Measurements from ENCODE around the gene WDR41.
"Not testable (repeated sequence)": the region's sequence is repeated elsewhere in the genome, so short reads cannot be mapped to it uniquely, and the experiment has no call there.

WDR41 gene

DNA sequence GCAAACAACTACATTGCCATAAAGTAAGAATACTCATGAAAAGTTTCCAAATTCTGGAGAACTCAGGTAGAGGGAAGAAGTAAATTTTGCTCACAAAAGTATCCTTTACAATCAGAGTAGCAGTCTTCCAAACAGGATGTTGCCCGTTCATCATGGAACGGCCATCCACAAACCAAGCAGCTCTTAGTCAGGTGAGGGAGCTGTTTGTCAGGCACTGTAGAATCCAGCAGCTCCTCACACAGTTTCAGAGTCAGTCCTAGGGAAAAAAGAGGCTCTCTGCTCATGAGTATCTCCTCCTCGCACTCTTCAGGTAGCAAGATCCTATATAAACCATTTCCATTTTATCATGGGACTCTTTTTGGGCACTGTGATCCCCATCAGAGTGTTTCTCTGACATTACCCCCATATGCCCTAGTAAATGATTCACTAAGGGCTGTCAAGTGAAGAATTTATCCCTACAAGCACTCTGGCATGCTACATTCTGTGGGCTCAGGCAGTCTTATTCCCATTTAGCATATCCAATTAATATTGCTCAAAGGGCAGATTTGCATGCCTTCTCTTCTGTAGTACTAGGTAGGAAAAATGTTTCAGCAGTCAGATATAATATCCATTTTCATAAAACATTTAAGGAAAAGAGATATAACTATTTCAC is 97.9 kb downstream of the WDR41 start:
- FAIRE-seq (no peak), DNase-seq (ENCODE audit: insufficient read length, low spot score) (no peak)
- TF ChIP-seq, protein P1, sequence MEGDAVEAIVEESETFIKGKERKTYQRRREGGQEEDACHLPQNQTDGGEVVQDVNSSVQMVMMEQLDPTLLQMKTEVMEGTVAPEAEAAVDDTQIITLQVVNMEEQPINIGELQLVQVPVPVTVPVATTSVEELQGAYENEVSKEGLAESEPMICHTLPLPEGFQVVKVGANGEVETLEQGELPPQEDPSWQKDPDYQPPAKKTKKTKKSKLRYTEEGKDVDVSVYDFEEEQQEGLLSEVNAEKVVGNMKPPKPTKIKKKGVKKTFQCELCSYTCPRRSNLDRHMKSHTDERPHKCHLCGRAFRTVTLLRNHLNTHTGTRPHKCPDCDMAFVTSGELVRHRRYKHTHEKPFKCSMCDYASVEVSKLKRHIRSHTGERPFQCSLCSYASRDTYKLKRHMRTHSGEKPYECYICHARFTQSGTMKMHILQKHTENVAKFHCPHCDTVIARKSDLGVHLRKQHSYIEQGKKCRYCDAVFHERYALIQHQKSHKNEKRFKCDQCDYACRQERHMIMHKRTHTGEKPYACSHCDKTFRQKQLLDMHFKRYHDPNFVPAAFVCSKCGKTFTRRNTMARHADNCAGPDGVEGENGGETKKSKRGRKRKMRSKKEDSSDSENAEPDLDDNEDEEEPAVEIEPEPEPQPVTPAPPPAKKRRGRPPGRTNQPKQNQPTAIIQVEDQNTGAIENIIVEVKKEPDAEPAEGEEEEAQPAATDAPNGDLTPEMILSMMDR (IDR thresholded peaks at IDR 0.05; ENCODE audit: insufficient read depth, missing control alignments), result no peak

GRCh38 chr5:77391240-77391765 is 100.8 kb downstream of the WDR41 start:
- TF ChIP-seq, protein P1 (IDR thresholded peaks at IDR 0.05; ENCODE audit: insufficient read depth, missing control alignments), result no peak
- DNase-seq (ENCODE audit: insufficient read length, low spot score), result no peak
- FAIRE-seq, result no peak

DNA sequence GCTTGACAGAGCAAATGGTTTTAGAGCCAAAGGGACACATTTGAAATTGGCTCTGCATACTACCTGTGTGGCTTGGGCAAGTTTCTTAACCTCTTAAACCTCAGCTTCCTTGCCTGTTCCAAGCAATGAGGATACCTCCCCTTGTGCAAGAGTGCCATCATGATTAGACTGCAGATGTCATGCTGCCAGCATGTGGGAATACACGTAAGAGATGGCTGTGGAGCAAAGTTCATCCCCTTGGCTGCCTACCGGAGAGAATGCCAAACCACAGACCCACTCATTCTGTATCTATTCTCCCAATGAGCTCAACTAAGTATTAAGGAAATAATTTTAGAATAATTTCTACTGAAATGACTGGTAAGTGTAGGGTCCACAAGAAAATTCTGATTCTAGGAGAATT is 101.3 kb downstream of the WDR41 start:
- FAIRE-seq, result no peak
- DNase-seq (ENCODE audit: insufficient read length, low spot score), result no peak
- TF ChIP-seq, protein P1 (IDR thresholded peaks at IDR 0.05; ENCODE audit: insufficient read depth, missing control alignments), result no peak

DNA sequence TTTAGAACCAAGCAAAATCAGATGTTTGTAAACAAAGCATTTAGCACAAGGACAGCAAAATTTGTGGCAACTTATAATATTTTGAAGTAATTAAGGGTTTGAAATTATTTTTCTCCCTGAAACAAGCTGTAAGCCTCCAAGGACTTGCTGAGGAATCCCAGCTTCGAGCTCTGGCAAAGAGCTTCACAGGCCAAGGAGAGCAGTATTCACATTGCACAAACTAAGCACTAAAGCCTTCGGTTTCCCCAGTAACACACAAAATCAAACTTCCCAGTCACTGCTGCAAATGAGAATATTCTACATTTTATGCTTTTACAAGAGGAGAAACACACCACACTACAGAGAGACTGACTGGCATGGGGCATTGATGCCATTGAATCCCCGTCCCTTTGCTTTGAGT is 101.9 kb downstream of the WDR41 start:
- TF ChIP-seq, protein P1 (IDR thresholded peaks at IDR 0.05; ENCODE audit: insufficient read depth, missing control alignments), result no peak
- no peak for FAIRE-seq
- DNase-seq (ENCODE audit: insufficient read length, low spot score), result no peak

- no peak for DNase-seq (ENCODE audit: insufficient read length, low spot score)
- no peak for FAIRE-seq
- TF ChIP-seq, protein P1 (IDR thresholded peaks at IDR 0.05; ENCODE audit: insufficient read depth, missing control alignments), result no peak
Measured at GRCh38 chr5:77389746-77390145, 102.4 kb downstream of the WDR41 start.

- DNase-seq (ENCODE audit: insufficient read length, low spot score); FAIRE-seq: not testable (repeated sequence)
Measured at GRCh38 chr5:77386340-77386739, 105.8 kb downstream of the WDR41 start.

DNA sequence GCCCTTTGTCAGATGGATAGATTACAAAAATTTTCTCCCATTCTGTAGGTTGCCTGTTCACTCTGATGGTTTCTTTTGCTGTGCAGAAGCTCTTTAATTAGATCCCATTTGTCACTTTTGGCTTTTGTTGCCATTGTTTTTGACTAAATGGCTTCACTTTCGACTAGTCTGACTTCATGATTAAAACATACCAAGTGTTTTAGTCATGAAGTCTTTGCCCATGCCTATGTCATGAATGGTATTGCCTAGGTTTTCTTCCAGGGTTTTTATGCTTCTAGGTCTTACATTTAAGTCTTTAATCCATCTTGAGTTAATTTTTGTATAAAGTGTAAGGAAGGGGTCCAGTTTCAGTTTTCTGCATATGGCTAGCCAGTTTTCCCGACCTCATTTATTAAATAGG is 108.8 kb downstream of the WDR41 start:
- FAIRE-seq; DNase-seq (ENCODE audit: insufficient read length, low spot score): not testable (repeated sequence)

Data from D721Med (cell line).